ENCODE data around the gene PRDM16. TPM values are rescaled to one million over a fixed set of nuclear protein-coding genes. Genes with fewer than 3 reads are reported as not detected.

PRDM16 gene
- total and polyA plus RNA-seq, 2 of the 4 experiments (the other 2 are of a cell fraction), result 0.02 TPM; not detected in 1

DNA sequence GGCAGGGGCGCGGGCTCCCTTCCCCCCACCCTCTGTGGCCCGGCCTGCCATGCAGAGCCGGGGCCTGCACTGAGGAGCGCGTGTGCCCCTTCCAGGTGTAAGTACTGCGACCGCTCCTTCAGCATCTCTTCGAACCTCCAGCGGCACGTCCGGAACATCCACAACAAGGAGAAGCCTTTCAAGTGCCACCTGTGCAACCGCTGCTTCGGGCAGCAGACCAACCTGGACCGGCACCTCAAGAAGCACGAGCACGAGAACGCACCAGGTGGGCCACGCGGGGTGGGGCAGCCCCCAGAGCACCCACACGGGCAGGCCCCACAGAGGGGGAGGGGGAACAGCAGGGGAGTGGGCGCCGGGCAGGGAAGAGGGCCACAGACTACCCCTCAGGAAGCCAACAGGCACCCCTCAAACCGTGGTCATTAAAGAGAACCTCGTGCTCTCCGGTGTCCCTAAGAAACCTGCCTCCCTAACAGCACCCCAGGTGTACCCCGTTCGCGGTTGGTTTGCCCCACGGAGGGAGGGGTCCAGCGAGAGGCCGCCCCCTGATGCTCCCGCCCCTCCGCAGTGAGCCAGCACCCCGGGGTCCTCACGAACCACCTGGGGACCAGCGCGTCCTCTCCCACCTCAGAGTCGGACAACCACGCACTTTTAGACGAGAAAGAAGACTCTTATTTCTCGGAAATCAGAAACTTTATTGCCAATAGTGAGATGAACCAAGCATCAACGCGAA, 356.6 kb downstream of the PRDM16 start (continued):
- TF ChIP-seq, protein P1, sequence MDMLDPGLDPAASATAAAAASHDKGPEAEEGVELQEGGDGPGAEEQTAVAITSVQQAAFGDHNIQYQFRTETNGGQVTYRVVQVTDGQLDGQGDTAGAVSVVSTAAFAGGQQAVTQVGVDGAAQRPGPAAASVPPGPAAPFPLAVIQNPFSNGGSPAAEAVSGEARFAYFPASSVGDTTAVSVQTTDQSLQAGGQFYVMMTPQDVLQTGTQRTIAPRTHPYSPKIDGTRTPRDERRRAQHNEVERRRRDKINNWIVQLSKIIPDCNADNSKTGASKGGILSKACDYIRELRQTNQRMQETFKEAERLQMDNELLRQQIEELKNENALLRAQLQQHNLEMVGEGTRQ (IDR thresholded peaks at IDR 0.05; ENCODE audit: low read depth, low read length), result no peak
- TF ChIP-seq POLR2A (IDR thresholded peaks at IDR 0.05; ENCODE audit: low read depth, low read length) (no peak), CEBPB (IDR thresholded peaks at IDR 0.05; ENCODE audit: low read depth, low read length) (no peak), FOS (IDR thresholded peaks at IDR 0.05; ENCODE audit: low read depth, low read length) (no peak), RAD21 (IDR thresholded peaks at IDR 0.05; ENCODE audit: low read length) (no peak), MXI1 (IDR thresholded peaks at IDR 0.05; ENCODE audit: borderline replicate concordance, low read depth, low read length) (no peak)
